Activated T-cell treated with anti-CD3 and anti-CD28 coated beads, Interleukin-2, amount 50 U/mL, for 72 hours (primary cell): ENCODE data around the gene COL4A1. TPM values are rescaled to one million over a fixed set of nuclear protein-coding genes. Genes with fewer than 3 reads are reported as not detected.

Experiments used
- ATAC-seq, 2 donors: fragments of 150-1000 bp; cut with Tn5 transposase; replicated peaks in 1 of 2; 2 replicates each; pipeline ENCODE4 v1.10.0; 2021; ENCODE audit warnings: moderate library complexity in 2 of 2, mild to moderate bottlenecking in 1 of 2
- DNase-seq, 2 donors: peaks; one replicate each; pipeline ENCODE4 v3.0.0; 2021 to 2022; ENCODE audit warnings: mixed read lengths in 1 of 2
- H3K27ac Mint-ChIP-seq: one replicate; pipeline ENCODE4 v1.8.0; 2022; ENCODE audit warnings: mild to moderate bottlenecking, moderate library complexity, mixed read lengths
- H3K27me3 Mint-ChIP-seq: one replicate; pipeline ENCODE4 v1.8.0; 2022; ENCODE audit warnings: low read depth, mixed read lengths
- H3K36me3 Mint-ChIP-seq, 2 donors: one replicate each; pipeline ENCODE4 v1.8.0; 2022; ENCODE audit warnings: mixed read lengths in 2 of 2, mild to moderate bottlenecking in 1 of 2; ENCODE audit not compliant: insufficient read depth in 2 of 2
- H3K4me1 Mint-ChIP-seq: one replicate; pipeline ENCODE4 v1.8.0; 2022; ENCODE audit warnings: low read depth, mixed read lengths
- H3K4me3 Mint-ChIP-seq, 2 donors: one replicate each; pipeline ENCODE4 v1.8.0; 2022; ENCODE audit warnings: mild to moderate bottlenecking in 2 of 2, mixed read lengths in 2 of 2, moderate library complexity in 2 of 2
- H3K9me3 Mint-ChIP-seq, 2 donors: one replicate each; pipeline ENCODE4 v1.8.0; 2022; ENCODE audit warnings: mixed read lengths in 2 of 2
- total RNA-seq, 2 donors: library from RNA; stranded (reverse); gene quantifications; one replicate each; pipeline ENCODE4 v1.2.3, GENCODE V29; 2022

Gene COL4A1
- total RNA-seq, 2 donors from 2014 or later: 0.19 TPM; not detected in 1

DNA sequence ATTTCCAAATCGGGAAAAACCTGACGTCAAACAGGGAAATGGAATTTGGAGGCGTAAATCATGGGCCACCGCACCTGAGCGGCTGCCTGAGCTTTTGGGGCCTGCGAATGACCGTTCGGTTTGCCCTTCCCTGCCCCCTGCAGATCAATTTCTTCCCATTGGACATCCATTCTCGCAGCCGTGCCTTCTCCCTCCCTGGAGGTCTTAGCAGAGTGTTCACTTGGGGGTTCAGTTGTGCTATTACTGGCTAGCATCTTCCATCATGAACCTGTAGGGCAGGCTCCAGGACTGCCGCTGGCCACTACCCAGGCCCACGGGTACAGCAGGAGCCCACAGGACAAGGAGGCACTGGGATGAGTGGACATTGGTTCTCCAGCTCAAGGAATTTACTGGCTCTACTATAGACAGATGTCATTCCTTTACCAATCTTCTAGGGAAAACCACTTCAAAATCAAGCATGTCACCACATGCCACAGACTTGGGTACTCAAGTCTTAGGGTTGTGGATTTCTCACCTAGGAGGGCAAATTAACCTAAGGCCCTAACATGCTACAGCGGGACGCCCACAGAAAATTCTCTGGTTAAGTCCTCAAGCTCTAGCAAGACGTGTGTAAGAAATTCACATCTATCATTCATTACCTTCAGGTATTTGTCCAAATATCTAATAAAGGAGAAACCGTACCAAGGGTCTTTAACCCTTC is 75.5 kb downstream of the COL4A1 start:
- DNase-seq (no peak), ATAC-seq (no peak)
- Mint-ChIP-seq H3K4me1 (no peaks in the 10 kb centered on the region), H3K27ac (no peak overlapping the region), H3K36me3 (no peaks in the 10 kb centered on the region), H3K27me3 (peaks cover 45% of the 10 kb centered on the region), H3K9me3 (no peaks in the 10 kb centered on the region), H3K4me3 (no peak overlapping the region)

DNA sequence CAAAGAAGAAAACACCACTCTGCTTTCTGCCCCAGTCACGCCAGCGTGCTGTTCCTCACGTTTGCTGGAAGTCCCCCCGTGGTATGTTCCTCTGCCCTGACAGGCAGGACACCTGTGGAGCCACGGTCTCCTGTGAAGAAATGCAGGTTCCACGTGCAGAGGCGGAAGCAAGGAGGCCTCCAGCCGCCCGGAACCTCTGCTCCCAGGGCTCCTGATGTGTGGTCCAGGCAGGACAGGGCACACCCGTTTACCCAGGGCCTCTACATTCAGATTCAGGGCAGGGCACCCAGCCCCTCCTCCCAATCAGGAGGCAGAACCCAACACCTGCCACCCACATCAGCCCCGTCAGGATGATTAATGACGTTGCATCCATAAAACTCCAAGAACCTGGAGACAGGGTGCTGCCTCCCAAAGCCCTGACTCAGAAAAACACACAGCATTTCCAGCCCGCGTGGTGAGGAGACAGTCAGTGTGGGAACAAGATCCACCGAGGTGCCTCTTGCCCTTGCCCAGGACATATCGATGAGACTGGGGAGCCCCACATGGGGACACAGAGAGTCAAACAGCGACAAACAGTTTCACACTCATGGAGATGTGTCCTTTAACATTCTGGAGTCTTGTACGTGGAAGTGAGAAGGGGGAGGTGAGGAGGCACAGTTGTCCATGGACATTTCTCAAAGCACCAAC is 76.2 kb downstream of the COL4A1 start:
- H3K4me3 Mint-ChIP-seq: no peak overlapping the region

DNA sequence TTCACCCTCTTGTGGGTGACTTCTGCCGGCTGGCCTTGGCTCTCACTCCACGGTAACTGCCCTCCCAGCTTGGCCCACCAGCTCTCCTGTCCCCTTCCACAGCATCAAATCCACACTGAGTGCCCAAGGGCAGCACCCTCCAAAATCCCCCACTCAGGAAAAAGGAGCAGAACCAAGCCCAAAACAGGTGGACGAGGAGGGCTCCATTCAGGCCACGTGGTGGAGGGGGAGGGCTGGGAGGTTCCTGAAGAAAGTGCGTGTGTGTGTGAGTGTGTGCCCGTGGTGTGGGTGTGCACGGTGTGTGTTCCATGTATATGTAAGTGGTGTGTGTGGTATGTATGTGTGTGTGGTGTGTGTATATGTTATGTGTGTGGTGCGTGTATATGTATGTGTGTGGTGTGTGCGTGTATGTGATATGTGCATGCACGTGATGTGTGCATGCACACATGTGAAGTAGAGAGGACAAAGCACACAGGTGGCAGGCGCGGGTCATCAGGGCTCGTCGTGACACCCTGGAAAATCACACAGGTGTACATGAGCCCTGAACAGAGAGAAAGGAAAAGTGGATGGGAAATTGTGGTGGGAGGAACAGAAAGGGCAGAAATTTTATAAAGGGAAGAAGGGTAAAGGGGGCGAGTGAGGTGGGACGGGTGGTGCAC is 76.9 kb downstream of the COL4A1 start:
- no peak for DNase-seq
- Mint-ChIP-seq H3K4me3 (no peak overlapping the region), H3K9me3 (no peaks in the 10 kb centered on the region), H3K27ac (no peak overlapping the region), H3K27me3 (peaks cover 45% of the 10 kb centered on the region), H3K4me1 (no peaks in the 10 kb centered on the region), H3K36me3 (no peaks in the 10 kb centered on the region)
- no peak for ATAC-seq

More for the DNA sequence above, 76.2 kb downstream of the COL4A1 start:
- Mint-ChIP-seq H3K9me3 (no peaks in the 10 kb centered on the region), H3K27me3 (peaks cover 45% of the 10 kb centered on the region), H3K27ac (no peak overlapping the region), H3K36me3 (no peaks in the 10 kb centered on the region), H3K4me1 (no peaks in the 10 kb centered on the region)
- ATAC-seq: no peak
- DNase-seq: no peak

DNA sequence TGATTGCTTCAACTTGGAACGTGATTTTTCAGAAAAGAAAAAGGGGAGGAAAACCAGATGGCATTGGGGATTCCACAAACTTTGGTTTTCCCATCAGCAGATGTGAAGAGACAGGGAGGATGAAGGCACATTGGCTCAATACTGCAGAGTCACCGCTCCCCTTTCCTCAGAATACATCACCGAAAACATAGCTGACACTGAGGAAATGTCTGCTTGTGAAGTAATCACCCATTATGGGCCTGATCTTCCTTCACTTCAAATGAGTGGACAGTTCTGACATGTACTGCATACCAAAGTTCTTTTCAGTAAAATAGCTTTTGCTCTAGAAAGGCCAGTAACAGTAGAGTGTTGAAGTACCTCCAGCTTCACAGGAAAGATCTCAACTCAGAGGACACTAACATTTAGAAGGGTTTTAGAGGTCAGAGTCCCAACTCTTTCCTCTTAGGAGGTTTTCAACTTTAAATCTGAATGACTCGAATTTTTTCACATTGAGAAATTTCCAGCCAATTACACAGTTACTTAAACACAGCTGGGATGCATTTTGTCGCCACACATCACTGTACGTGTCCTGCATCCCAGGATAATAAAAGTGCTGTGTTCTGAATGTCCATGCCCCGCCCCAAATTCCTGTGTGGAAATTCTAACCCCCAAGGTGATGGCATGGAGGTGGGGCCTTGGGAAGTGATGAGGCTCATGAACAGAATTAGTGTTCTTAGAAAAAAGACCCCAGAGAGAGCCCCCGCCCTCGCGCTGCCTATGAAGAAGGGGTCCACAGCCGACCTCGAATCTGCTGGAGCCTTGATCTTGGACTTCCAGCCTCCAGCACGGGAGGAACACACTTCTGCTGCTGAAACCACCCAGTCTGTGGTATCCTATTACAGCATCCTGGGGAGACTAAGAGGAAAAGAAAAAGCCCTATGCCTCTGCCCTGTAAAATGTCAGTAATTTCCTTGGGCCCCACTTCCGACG is 77.7 kb downstream of the COL4A1 start:
- Mint-ChIP-seq H3K4me1 (no peaks in the 10 kb centered on the region), H3K4me3 (no peak overlapping the region), H3K36me3 (no peaks in the 10 kb centered on the region), H3K9me3 (no peaks in the 10 kb centered on the region), H3K27ac (no peak overlapping the region), H3K27me3 (peaks cover 43% of the 10 kb centered on the region)
- ATAC-seq (no peak), DNase-seq (no peak)

DNA sequence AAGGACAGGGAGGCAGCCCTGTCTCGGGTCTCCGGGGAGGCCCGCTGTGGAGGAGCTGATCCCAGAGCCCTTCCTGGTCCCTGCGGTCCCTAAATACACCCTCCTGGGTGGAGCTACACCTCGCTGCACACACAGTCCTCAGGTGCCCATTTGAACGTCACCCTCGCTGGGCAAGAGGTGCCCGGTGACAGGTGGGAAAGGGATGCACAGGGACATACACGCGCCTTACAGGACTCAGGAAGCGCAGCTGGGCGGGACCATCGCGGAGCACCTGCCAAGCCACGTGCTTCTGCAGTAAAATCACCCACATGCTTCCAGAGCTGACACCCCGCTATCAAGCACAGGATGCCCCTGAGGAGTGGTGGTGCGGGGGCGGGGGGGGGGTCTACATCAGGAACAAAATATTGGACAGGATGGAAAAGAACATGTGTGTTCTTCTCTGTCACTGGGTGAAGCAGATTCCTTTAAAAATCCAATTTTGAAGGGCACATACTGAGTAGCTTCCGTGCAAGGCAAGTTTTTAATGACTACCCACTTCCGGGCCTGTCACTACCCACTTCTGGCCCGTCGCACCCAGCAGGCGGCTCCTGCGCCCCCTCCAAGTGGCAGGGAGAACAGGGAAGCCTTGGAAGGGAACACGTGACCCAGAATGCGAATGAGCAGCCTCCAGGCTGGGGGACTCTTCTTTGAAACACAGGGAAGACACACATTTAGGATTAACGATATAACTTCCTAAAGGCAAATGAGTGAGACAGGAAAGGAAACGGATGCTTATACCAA is 78.9 kb downstream of the COL4A1 start:
- H3K9me3 Mint-ChIP-seq: no peaks in the 10 kb centered on the region
- H3K27me3 Mint-ChIP-seq: peaks cover 33% of the 10 kb centered on the region
- no peak overlapping the region for H3K27ac Mint-ChIP-seq
- ATAC-seq (no peak), DNase-seq (no peak)
- no peaks in the 10 kb centered on the region for H3K36me3 Mint-ChIP-seq
- no peaks in the 10 kb centered on the region for H3K4me1 Mint-ChIP-seq
- H3K4me3 Mint-ChIP-seq: no peak overlapping the region

DNA sequence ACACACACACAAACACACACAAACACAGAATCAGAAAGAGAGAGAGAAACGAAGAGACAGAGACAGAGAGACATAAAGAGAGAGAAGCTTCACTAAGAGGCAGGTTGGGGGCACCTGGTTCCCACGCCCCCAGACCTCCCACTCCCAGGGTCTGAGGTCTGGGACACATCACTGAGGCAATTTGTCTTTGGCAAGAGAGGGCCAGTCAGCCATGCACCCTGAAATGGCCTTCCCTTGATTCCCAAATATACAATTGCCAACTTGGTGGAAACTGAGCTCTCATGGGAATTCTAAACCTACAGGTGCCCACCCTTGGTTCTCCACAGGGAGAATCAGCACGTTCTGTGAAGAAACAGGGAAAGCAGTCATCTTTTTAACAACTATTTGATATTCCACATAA is 79.5 kb downstream of the COL4A1 start:
- Mint-ChIP-seq H3K9me3 (no peaks in the 10 kb centered on the region), H3K36me3 (no peaks in the 10 kb centered on the region), H3K4me1 (no peaks in the 10 kb centered on the region), H3K4me3 (no peak overlapping the region), H3K27me3 (peaks cover 26% of the 10 kb centered on the region), H3K27ac (no peak overlapping the region)
- ATAC-seq (no peak), DNase-seq (no peak)

DNA sequence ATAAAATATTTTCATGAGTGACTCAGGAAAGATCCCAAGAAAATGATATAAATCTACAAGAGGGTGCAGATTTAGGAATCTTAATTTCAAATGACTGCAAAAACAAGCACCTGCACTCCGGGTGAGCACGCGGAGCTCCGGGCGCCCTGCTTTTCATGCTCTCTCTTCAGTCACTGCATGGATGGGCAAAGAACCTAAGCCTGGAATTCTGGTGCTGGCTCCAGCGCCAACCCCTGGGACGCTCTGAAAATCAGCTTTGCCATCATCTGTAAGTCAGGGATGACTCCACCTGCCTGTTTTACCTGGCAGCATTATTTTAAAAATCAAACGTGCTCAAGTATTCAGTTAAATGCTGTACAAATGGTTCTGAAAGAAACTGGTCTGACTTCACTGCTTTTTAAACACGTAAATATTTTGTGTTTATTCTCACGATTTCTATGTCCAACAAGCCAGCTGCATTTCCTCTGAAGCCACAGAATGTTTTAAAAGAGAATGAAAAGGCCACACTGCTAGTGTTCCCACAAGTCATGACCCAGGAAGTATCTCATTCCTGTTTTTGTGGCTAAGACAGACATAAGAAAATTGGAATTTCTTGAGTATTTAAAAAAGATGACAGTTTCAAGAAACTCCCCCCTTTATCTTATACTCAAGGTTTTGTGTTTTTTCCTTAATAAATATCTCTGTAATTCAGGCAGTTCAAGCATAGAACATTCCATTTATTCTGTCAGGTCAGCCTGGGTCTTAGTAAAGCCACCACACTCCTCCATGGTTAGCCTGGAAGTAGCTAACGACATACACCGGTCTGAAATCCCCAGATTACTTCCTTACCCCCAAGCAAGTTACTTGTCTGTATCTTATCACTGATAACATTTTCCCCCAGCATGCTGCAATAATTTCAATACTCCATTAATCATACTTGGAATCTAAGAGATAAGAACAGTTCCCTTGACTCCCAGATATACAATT is 81.1 kb downstream of the COL4A1 start:
- H3K9me3 Mint-ChIP-seq: no peaks in the 10 kb centered on the region
- H3K27ac Mint-ChIP-seq: no peak overlapping the region
- H3K4me1 Mint-ChIP-seq: no peaks in the 10 kb centered on the region
- H3K36me3 Mint-ChIP-seq: no peaks in the 10 kb centered on the region
- DNase-seq: no peak
- H3K27me3 Mint-ChIP-seq: peaks cover 15% of the 10 kb centered on the region
- H3K4me3 Mint-ChIP-seq: no peak overlapping the region
- no peak for ATAC-seq

DNA sequence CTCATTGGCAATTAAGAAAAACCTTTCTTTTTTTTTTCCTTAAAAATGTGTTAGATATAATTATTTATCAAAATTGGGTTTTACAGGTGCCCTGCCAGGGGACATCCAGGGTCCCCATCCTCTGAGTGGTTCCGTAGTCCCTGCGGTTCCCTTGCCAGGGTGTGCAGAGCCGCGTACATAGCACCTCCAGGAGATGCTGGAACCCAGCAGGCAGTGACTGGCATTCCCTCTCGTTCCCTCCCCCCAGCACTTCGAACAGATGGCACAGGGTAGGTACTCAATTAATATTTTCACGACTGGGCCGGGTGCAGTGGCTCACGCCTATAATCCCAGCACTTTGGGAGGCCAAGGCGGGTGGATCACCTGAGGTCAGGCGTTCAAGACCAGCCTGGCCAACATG is 82.0 kb downstream of the COL4A1 start:
- Mint-ChIP-seq H3K4me1 (no peaks in the 10 kb centered on the region), H3K27ac (no peak overlapping the region), H3K4me3 (no peak overlapping the region), H3K9me3 (no peaks in the 10 kb centered on the region), H3K36me3 (no peaks in the 10 kb centered on the region), H3K27me3 (peaks cover 17% of the 10 kb centered on the region)
- no peak for ATAC-seq
- DNase-seq: no peak

DNA sequence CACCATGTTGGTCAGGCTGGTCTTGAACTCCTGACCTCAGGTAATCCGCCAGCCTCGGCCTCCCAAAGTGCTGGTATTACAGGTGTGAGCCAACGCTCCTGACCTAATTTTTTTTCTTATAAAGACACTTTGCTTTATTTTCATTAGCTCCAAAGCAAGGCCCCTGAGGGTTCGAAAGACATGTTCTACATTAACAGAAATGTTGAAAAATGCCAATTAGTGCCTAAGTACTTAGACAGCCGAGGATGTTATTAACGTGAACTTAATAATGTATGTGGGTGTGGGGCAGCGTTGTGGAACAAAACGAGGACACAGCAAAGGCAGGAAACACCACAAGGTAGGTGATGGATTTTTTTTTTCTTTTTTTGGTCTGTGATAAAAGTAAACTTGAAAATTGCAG is 82.4 kb downstream of the COL4A1 start:
- DNase-seq (no peak), ATAC-seq (no peak)
- no peak overlapping the region for H3K27ac Mint-ChIP-seq
- no peaks in the 10 kb centered on the region for H3K9me3 Mint-ChIP-seq
- no peaks in the 10 kb centered on the region for H3K36me3 Mint-ChIP-seq
- no peaks in the 10 kb centered on the region for H3K4me1 Mint-ChIP-seq
- peaks cover 14% of the 10 kb centered on the region for H3K27me3 Mint-ChIP-seq
- no peak overlapping the region for H3K4me3 Mint-ChIP-seq

DNA sequence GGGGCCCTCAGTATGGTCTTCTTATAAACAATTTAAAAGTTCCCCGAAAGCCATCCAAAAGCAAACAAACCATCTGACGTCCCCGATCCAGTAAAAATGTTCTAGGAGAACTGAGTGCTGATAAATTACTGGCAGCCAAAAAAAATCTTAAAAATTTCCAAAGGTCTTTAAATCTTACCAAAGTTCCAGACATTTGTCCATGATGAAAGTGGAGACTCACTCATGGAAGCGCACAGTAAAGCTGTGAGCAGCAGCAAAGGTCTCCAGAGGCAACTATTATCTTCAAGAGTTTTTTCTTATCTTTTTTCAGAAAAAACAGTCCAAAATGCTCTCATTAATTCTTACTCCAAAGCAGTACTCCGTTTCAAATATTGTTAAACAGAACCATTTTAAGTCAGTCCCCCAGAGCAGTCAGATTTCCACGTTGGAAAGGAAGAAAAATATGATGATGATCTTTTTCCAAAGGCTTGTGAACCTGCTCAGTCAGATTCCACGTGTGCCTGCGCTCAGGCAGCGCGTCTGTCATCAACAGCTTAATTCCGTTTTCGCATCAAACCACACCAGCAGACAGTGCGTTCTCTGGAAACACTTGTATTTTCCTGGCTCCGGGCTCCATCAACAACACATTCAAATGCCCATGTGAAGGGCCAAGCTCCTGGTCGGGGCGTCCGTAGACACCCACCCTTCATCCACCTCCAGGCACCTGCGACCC is 85.4 kb downstream of the COL4A1 start:
- no peaks in the 10 kb centered on the region for H3K4me1 Mint-ChIP-seq
- no peaks in the 10 kb centered on the region for H3K36me3 Mint-ChIP-seq
- no peak overlapping the region for H3K4me3 Mint-ChIP-seq
- H3K9me3 Mint-ChIP-seq: no peaks in the 10 kb centered on the region
- ATAC-seq (no peak), DNase-seq (no peak)
- no peak overlapping the region for H3K27ac Mint-ChIP-seq
- H3K27me3 Mint-ChIP-seq: peaks cover 29% of the 10 kb centered on the region

DNA sequence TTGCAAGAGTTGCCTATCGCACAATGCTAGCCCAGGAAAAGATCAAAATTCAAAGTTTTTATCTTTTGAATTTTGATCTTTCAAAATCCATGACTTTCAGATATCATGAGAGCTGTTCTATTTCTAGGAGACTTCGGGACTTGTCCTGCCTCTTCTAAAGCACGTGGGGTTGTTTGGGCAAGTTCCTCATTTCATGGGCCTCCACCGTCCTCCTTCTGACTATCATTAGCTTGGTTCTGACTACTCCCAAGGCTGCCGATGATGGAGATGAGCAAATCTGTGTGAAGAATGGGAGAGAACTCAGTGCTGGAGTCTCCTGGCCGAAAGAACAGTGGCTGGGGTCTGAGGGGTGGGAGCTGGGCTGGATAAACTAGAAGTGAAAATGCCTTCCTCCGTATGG is 86.5 kb downstream of the COL4A1 start:
- no peak for DNase-seq
- no peaks in the 10 kb centered on the region for H3K36me3 Mint-ChIP-seq

More for the DNA sequence above, 86.5 kb downstream of the COL4A1 start:
- no peak for ATAC-seq
- H3K27me3 Mint-ChIP-seq: peaks cover 29% of the 10 kb centered on the region
- H3K9me3 Mint-ChIP-seq: no peaks in the 10 kb centered on the region
- H3K4me3 Mint-ChIP-seq: no peak overlapping the region
- H3K4me1 Mint-ChIP-seq: no peaks in the 10 kb centered on the region
- H3K27ac Mint-ChIP-seq: no peak overlapping the region
